SK-N-SH treated with all-trans-retinoic acid at 6 μM for 48 hours (cell line): ENCODE data around the gene GPC6.

ENCODE experiments used
- ATAC-seq: fragments of 200-7000 bp; cut with Tn5 transposase; 3 replicates; pipeline ENCODE4 v1.9.1; 2020; ENCODE audit warnings: mild to moderate bottlenecking, moderate library complexity
- ARNTL ChIP-seq: fragments of 450-650 bp; formaldehyde crosslinking; IDR thresholded peaks from 2 replicates; pipeline ENCODE4 v1.5.0; 2020; ENCODE audit warnings: low read depth, mild to moderate bottlenecking, moderate library complexity, borderline replicate concordance
- BACH2 ChIP-seq: fragments of 250-450 bp; sonication (Bioruptor Pico); IDR thresholded peaks from 2 replicates; pipeline ENCODE4 v1.9.0; 2021; ENCODE audit warnings: mild to moderate bottlenecking, borderline replicate concordance
- CREB5 ChIP-seq: fragments of 250-450 bp; sonication (Bioruptor Pico); IDR thresholded peaks from 2 replicates; pipeline ENCODE4 v1.5.1; 2020; ENCODE audit warnings: low read depth, mild to moderate bottlenecking, moderate library complexity
- CSDC2 ChIP-seq: fragments of 250-450 bp; sonication (Bioruptor Pico); IDR thresholded peaks from 2 replicates; pipeline ENCODE4 v1.5.0; 2020; ENCODE audit warnings: mild to moderate bottlenecking, moderate library complexity
- CSRNP3 ChIP-seq: fragments of 250-450 bp; sonication (Bioruptor Pico); IDR thresholded peaks from 2 replicates; pipeline ENCODE4 v1.5.1; 2021; ENCODE audit warnings: mild to moderate bottlenecking, moderate library complexity
- ESRRG ChIP-seq: fragments of 250-450 bp; sonication (Bioruptor Pico); IDR thresholded peaks from 2 replicates; pipeline ENCODE4 v1.6.1; 2021; ENCODE audit warnings: mild to moderate bottlenecking
- GLIS3 ChIP-seq: fragments of 250-450 bp; sonication (Bioruptor Pico); IDR thresholded peaks from 2 replicates; pipeline ENCODE4 v1.5.0; 2020; ENCODE audit warnings: mild to moderate bottlenecking, moderate library complexity
- ISL1 ChIP-seq: fragments of 250-450 bp; sonication (Bioruptor Pico); IDR thresholded peaks from 2 replicates; pipeline ENCODE4 v2.1.2; 2022; ENCODE audit warnings: mild to moderate bottlenecking, moderate library complexity
- POU6F1 ChIP-seq: fragments of 250-450 bp; sonication (Bioruptor Pico); IDR thresholded peaks from 2 replicates; pipeline ENCODE4 v1.8.0; 2021; ENCODE audit warnings: low read depth, mild to moderate bottlenecking, moderate library complexity, borderline replicate concordance
- PPARA ChIP-seq: fragments of 250-450 bp; sonication (Bioruptor Pico); IDR thresholded peaks from 2 replicates; pipeline ENCODE4 v1.5.0; 2020; ENCODE audit warnings: mild to moderate bottlenecking, borderline replicate concordance
- RARB ChIP-seq: fragments of 250-450 bp; sonication (Bioruptor Pico); IDR thresholded peaks from 2 replicates; pipeline ENCODE4 v1.8.0; 2021; ENCODE audit warnings: mild to moderate bottlenecking, moderate library complexity
- SNAI2 ChIP-seq: fragments of 250-450 bp; sonication (Bioruptor Pico); IDR thresholded peaks from 2 replicates; pipeline ENCODE4 v1.5.0; 2020; ENCODE audit warnings: mild to moderate bottlenecking, moderate library complexity
- TCF4 ChIP-seq: fragments of 250-450 bp; sonication (Bioruptor Pico); IDR thresholded peaks from 2 replicates; pipeline ENCODE4 v1.8.0; 2021; ENCODE audit warnings: mild to moderate bottlenecking, moderate library complexity, borderline replicate concordance
- TOX ChIP-seq: fragments of 250-450 bp; sonication (Bioruptor Pico); IDR thresholded peaks from 2 replicates; pipeline ENCODE4 v1.8.0; 2021; ENCODE audit warnings: mild to moderate bottlenecking, moderate library complexity, borderline replicate concordance
- ZC3H10 ChIP-seq: fragments of 250-450 bp; sonication (Bioruptor Pico); IDR thresholded peaks from 2 replicates; pipeline ENCODE4 v1.5.1; 2021; ENCODE audit warnings: mild to moderate bottlenecking, moderate library complexity
- ZFP3 ChIP-seq: fragments of 250-450 bp; sonication (Bioruptor Pico); IDR thresholded peaks from 2 replicates; pipeline ENCODE4 v1.5.0; 2020; ENCODE audit warnings: mild to moderate bottlenecking, moderate library complexity
- ZFP30 ChIP-seq: fragments of 450-650 bp; formaldehyde crosslinking; IDR thresholded peaks from 2 replicates; pipeline ENCODE4 v1.5.0; 2022; ENCODE audit warnings: mild to moderate bottlenecking, moderate library complexity
- ZNF565 ChIP-seq: fragments of 450-650 bp; formaldehyde crosslinking; conservative IDR thresholded peaks from 2 replicates; pipeline ENCODE4 v1.5.0; 2020; ENCODE audit warnings: low read depth, mild to moderate bottlenecking, moderate library complexity
- ZNF70 ChIP-seq: fragments of 450-650 bp; formaldehyde crosslinking; IDR thresholded peaks from 2 replicates; pipeline ENCODE4 v1.5.0; 2020; ENCODE audit warnings: mild to moderate bottlenecking, moderate library complexity
- ZNF8 ChIP-seq: fragments of 450-650 bp; formaldehyde crosslinking; IDR thresholded peaks from 2 replicates; pipeline ENCODE4 v1.5.0; 2020; ENCODE audit warnings: mild to moderate bottlenecking, moderate library complexity
- TF ChIP-seq, protein P1 (sequence below): fragments of 250-450 bp; sonication (Bioruptor Pico); IDR thresholded peaks from 2 replicates; pipeline ENCODE4 v1.8.0; 2020; ENCODE audit warnings: mild to moderate bottlenecking, moderate library complexity, borderline replicate concordance

The GPC6 gene

DNA sequence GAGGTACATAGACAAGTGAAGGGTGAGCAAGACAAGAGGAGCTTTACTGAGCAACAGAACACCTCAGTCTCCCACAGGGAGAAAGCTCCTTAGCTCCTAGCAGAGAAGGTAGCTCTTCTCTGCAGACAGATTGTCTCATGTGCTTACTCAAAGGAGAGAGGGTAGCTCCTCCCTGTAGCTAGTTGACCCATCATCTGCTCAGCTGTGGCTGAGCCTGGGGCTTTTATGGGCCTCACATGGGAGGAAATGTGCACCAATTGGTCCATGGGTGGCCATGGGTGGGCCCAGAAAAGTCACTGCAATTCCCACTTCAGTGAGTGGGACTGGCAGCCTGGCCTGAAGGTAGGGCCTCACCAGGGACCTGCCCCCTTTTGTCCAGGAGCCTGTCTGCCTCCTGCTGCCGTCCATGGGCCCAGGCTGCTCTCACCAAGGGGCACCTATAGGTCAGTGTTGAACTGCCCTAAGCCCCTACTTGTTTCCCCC lies 246.2 kb downstream of the GPC6 start:
- no peak for ATAC-seq
- TF ChIP-seq ZNF565 (CRISPR knock-in tag) (no peak), ARNTL (CRISPR knock-in tag) (no peak), ZFP3 (no peak), TCF4 (CRISPR knock-in tag) (no peak), ZFP30 (CRISPR knock-in tag) (no peak), POU6F1 (no peak), GLIS3 (no peak), CSRNP3 (no peak), PPARA (no peak)

DNA sequence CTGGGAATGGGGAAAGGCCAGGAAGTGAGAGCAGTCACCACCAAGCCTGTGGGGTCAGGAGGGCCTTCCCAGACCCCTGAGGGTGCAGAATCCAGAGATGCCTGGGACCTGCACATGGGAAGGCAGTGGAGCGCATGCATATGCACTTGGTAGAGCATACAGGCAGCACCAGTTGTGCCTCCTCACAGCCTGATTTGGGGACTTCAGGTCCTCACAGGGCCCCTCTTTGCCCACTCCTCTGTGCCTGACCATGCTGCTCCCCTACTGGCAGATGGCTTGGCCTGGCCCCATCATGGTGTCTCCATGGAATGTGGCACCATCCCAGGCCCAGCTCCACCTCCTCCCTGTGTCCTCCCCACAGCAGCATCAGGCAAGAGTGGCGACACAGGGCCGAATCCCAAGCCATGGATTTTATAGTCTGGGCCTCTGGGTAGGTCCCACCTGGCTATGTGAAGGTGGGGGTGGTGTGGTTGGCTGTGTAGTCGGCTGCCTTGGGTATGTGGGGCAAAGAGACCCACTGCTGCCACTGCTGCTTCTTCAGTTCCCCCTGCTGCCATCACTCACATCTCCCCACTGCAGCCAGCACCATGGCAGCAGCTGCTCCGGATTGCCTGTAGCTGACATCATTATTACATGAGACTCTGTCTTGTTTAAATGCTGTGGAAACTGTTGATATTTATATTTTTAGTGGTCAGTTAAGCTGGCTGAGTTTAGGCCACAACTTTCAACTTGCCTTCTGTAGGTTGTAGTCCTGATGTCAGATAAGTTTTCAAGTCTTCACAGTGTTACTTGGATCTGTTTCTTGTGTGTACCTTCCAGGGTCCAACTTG lies 247.0 kb downstream of the GPC6 start:
- no peak for ATAC-seq
- no peak for TF ChIP-seq ESRRG (CRISPR knock-in tag)
- no peak for TF ChIP-seq ISL1 (CRISPR knock-in tag)
- TF ChIP-seq CREB5: no peak
- TF ChIP-seq, protein P1, sequence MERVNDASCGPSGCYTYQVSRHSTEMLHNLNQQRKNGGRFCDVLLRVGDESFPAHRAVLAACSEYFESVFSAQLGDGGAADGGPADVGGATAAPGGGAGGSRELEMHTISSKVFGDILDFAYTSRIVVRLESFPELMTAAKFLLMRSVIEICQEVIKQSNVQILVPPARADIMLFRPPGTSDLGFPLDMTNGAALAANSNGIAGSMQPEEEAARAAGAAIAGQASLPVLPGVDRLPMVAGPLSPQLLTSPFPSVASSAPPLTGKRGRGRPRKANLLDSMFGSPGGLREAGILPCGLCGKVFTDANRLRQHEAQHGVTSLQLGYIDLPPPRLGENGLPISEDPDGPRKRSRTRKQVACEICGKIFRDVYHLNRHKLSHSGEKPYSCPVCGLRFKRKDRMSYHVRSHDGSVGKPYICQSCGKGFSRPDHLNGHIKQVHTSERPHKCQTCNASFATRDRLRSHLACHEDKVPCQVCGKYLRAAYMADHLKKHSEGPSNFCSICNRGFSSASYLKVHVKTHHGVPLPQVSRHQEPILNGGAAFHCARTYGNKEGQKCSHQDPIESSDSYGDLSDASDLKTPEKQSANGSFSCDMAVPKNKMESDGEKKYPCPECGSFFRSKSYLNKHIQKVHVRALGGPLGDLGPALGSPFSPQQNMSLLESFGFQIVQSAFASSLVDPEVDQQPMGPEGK (CRISPR knock-in tag): no peak
- no peak for TF ChIP-seq ZNF565 (CRISPR knock-in tag)
- no peak for TF ChIP-seq CSDC2 (CRISPR knock-in tag)
- TF ChIP-seq ZNF8 (CRISPR knock-in tag): no peak
- TF ChIP-seq ZNF70 (CRISPR knock-in tag): no peak
- TF ChIP-seq ZFP3: no peak
- no peak for TF ChIP-seq CSRNP3
- no peak for TF ChIP-seq TCF4 (CRISPR knock-in tag)
- no peak for TF ChIP-seq POU6F1

- ATAC-seq: no peak
- TF ChIP-seq, protein P1 (CRISPR knock-in tag): no peak
- TF ChIP-seq TOX (CRISPR knock-in tag) (no peak), ZFP30 (CRISPR knock-in tag) (no peak), ZFP3 (no peak), ARNTL (CRISPR knock-in tag) (no peak), TCF4 (CRISPR knock-in tag) (no peak), ZNF70 (CRISPR knock-in tag) (no peak), ESRRG (CRISPR knock-in tag) (no peak), RARB (CRISPR knock-in tag) (no peak), CSDC2 (CRISPR knock-in tag) (no peak), BACH2 (CRISPR knock-in tag) (no peak), GLIS3 (no peak), SNAI2 (CRISPR knock-in tag) (no peak), PPARA (no peak), ZC3H10 (CRISPR knock-in tag) (no peak), ISL1 (CRISPR knock-in tag) (no peak)
Measured at GRCh38 chr13:93476175-93476574, 249.6 kb downstream of the GPC6 start.
